HG02642 (cell line): ENCODE results near the gene SSBP1.
"Not testable (repeated sequence)": the region's sequence is repeated elsewhere in the genome, so short reads cannot be mapped to it uniquely, and the experiment has no call there.

ENCODE experiments used
- ATAC-seq: cut with Tn5 transposase; IDR thresholded peaks from one replicate; pipeline ENCODE4 v1.9.1; 2021; ENCODE audit warnings: mild to moderate bottlenecking; ENCODE audit not compliant: unreplicated experiment, poor library complexity

The SSBP1 gene

DNA sequence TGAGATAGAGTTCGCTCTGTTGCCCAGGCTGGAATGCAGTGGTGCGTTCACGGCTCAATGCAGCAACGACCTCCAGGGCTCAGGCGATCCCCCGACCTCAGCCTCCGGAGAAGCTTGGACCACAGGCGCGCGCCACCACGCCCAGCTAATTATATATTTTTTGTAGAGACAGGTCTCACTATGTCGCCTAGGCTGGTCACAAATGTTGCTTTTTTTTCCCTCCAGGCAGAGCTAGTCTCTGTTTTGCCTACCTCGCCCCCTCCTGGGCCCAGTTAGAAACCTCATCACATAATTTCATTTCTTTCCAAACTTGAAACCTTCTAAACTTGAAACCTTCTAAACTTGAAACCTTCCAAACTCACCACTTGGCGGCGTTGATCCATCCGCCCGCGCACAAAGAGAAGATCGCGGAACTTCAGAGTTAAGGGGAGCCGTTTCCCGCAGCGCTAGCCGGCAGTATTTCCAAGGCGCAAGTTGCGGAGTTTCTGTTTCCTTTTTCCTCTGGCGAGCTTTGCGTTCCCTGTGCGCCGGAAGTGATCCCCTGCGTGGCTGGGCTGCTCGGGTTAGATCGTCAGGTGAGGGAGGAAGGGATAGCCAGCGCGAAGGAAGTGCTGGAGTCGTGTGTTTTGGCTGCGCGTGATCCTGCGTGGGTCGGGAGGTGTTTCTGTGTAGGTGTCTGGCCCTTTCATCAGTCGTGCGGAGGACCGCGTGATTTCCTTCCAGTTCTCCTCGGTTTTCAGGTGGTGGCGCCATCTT, at the start of gene SSBP1:
TSS of gene SSBP1 (plus strand) at position 523 of the 756 bp plus-strand sequence. CDS start 809 bp downstream, outside the sequence.
- ATAC-seq, result peak; percentile 94

GRCh38 chr7:141689072-141689825, 48.9 kb upstream of the SSBP1 start:
- not testable (repeated sequence) for ATAC-seq

DNA sequence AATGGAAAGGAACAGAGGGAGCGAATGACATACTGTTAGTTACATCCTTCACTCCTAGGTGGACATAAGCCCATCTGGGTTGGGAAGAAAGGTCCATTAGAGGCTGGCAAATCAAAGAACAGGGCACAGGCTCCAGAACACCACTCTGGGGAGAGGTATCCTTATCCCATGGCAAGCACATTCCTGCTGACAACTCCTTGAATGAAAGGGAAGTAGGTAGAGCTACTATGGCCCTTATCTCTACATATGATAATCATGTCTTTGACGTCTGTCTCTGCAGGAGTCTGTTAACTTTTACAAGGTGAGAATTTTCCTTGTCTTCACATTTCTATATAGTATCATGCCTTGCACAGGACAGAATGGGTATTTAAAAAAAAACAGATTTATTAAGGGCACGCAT, 46.6 kb upstream of the SSBP1 start:
- ATAC-seq, result no peak

DNA sequence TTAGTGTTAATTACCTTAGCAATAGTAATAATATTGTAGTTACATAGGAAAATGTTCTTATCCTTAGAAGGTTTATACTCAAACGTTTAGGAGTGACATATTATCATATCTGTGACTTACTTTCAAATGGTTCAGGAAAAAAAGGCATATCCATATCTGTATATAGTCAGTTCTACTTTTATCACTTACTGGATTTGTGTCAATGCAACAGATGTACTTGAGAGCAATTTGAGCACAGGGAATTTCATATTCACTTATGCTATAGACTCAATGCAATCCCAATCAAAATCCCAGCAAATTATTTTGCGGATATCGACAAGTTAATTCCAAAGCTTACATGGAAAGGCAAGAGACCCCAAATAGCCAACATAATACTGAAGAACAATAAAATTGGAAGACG, 46.2 kb upstream of the SSBP1 start:
- ATAC-seq, result no peak

GRCh38 chr7:141693082-141693481, 45.1 kb upstream of the SSBP1 start:
- ATAC-seq, result no peak

GRCh38 chr7:141695803-141696289, 42.3 kb upstream of the SSBP1 start:
- no peak for ATAC-seq

DNA sequence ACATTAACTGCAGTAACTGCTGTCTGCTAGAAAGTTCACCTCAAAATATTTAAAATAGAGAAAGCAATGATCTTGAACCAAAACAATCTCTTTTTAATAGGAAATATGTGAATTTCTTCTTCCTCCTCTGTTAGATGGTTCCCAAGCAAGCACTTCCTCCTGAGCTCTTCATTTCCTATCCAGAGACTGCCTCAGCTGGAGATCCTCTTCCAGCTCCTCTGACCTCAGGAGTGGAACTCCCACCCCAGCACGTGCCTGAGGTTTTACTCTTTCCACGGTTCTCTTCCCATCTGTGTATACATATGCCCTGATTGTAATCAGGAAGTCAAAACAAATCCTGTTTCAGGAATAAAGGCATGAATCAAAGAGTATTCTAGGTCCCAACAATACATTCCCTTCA, 41.8 kb upstream of the SSBP1 start:
- no peak for ATAC-seq

DNA sequence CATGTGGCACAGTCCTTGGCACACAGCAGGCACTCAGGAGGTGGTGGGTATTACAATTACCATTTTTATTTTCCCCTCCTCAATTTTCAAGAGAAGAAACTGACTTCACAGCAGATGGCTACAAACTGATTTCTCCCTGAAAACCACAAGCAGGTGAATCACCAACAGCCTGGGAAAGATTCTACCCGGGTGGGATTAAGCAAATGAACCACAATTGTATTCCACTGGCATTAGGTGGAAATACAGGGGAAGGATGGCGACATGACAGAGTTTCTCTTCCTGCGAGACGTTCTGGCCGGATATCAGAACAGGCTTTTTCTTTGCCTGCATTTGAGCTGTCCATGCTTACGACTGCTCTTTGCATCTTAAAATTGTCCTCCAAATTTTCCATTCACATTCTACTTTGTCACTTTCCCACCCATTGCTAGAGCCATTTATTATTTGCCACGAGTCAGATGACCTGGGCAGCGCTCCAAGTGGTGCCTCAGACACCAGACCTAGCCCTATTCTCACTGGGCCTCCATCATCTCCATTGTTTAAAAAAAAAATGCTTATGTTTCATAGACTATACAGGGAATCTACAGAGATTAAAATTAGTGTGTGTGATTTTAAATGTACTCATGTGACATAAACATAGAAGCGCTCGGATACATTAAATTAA, 40.8 kb upstream of the SSBP1 start:
- no peak for ATAC-seq

DNA sequence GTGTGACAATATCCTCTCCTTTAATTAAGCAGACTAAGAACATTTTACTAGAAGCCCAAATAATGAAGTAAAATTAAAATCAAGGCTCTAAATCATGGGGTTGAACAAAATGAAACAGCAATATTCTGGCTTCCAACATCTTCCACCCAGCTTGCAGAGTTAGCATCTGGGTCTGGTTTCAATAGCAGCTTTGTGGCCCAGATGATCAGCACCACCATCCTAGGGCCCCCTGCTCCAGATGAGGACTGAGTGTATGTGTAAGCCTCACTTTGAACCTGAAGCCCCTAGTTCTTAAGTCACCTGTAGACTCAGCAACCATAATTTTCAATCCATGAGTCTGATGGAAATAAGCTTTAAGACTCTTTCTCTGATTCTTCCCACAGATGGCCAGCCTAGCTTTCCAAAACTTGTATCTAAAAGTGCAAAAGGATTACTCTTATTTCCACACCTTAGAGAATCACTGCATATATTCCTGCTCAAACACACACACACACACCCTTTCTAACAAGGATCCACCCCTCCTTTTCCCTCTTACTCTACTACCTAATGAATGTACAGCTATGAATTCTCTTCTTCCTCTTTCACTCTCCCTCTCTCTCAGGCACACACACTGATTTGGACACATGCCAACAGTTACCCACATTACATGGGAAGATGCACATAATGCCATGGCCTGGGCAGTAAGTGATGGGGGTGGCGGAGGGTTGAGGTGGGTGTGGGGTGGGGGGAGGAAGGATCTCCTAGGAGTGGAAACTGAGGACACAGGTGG, 39.7 kb upstream of the SSBP1 start:
- no peak for ATAC-seq

- ATAC-seq, result no peak
Measured at GRCh38 chr7:141699860-141700259, 38.3 kb upstream of the SSBP1 start.

DNA sequence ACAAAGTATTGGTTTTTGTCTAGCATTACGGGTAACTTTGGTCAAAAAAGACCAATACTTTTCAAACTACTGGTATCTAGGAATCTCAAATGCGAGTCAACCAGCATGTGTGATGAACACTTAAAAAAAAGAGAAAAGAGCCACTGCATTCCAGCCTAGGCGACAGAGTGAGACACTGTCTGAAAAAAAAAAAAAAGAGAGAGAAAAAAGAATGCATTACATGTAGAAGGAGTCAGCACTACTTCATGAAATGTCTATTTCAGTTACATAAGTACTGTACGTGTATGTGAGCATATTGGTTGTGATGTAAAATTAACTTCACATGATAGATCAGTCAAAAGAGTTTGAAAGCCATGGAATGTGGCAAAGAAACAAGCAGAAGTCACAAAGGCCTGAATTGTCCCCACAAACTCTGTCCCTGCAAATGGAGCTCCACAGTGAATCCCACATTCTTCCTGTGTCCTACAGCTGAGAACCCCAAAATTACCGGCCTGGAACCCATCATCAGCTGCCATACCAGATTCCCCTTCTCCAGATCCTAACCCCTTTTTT, 37.8 kb upstream of the SSBP1 start:
- ATAC-seq, result no peak

DNA sequence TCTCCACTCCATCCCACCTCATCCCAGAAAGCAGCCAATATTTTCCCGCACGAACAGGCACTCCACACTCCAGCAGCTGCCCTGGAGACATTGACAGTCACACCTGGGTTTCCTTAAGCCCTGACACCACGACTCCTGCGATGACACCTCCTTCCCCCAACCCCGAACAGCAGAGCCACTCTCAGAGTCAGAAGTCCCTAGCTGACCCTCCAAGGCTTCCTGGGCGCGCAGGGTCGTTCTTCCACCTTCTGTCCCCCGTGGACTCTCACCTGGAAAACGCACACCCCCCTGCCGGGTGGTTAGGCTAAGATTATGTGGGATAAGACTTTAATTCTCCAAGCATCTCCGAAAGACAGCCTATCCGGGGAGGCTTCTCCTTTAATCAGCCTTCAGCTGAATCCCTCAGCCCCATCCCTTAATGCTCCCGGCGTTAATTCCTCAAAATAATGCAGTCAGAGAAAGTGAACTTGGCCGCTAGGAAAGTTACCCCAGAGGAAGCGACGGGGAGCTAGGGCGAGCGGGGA, 37.2 kb upstream of the SSBP1 start:
- peak; percentile 1 for ATAC-seq

- peak; percentile 80 for ATAC-seq
Measured at GRCh38 chr7:141701489-141702046, 36.6 kb upstream of the SSBP1 start.

DNA sequence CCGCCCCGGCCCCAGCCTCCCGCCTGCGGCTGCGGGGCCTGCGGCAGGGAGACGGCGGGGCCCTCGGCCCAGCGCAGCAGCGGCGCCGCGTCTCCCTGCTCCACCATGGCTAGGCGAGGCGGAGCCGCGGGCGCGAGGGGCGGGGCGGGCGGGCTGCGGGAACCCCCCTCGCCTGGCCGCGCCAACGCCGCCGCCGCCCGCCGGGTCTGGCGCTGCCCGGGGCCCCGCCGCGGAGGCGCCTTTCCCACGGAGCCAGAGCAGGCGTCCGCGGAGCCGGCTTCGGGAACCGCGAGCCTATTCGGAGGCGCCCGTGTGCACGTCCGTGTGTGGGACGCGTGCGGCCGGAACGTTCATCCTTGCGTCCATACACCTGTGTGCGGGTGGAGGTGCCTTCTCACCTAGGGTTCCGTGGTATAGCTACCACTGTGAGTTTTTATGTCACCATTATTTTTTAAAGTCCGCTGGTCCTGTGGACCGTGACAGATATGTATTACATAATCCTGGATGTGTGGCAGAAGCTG, 36.1 kb upstream of the SSBP1 start, which contains the start of gene DENND11:
TSS of gene DENND11 (minus strand) at position 120 of the 521 bp plus-strand sequence. CDS start at position 107, 13 bp downstream.
- ATAC-seq, result peak; percentile 81

DNA sequence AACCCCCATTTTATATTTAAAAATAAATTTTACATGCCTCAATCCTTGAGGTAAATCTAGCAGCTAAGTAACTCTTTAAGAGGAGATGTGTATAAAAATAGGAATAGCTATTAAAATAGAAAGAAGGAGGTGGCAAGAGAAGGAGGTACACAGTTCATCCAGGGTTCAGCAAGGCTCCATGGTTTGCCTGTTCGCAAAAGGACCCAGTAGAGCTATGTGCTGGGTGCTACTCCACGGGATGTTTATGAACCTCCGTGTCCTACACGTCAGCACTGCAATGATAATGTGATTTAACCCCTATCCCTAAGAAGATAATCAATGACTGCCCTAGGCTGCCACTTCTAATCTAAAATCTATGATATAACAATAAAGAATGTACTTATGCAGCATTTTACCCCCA, 35.3 kb upstream of the SSBP1 start:
- ATAC-seq, result no peak

GRCh38 chr7:141704112-141704511, 34.0 kb upstream of the SSBP1 start:
- no peak for ATAC-seq

DNA sequence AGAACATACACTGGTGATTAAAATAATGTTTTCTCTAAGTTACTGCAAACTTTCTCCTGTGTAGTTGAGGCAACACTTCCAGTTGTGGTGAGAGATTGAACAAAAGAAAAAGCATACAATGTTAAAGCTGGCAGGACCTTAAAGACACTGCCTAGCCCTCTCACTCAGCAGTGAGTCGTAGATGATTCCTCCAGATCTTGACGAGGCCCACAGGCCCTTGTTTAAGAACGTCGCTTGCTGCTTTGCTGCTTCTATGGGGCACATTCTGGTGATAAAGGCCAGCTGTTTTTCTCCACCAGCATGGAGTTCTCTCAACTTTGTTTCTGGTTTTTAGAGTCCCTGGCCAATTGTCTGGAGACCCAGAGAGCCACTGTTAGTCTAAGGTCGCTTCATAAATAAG, 33.4 kb upstream of the SSBP1 start:
- ATAC-seq, result no peak

GRCh38 chr7:141706239-141707064, 31.7 kb upstream of the SSBP1 start:
- ATAC-seq, result no peak
